ENCODE measurements around the gene TTYH2.
"Not testable (repeated sequence)": the region's sequence is repeated elsewhere in the genome, so short reads cannot be mapped to it uniquely, and the experiment has no call there.

The TTYH2 gene

GRCh38 chr17:74257311-74257710 lies 43.9 kb downstream of the TTYH2 start:
- TF ChIP-seq CTCF (conservative IDR thresholded peaks at IDR 0.05) (no peak), ZFX (IDR thresholded peaks at IDR 0.05) (no peak)
- H3K27ac ChIP-seq = no peak overlapping the region

- no peak for TF ChIP-seq CTCF (conservative IDR thresholded peaks at IDR 0.05)
- no peak for TF ChIP-seq ZFX (IDR thresholded peaks at IDR 0.05)
- no peak overlapping the region for H3K27ac ChIP-seq
Observed at GRCh38 chr17:74259667-74260524, 46.5 kb downstream of the TTYH2 start.

- TF ChIP-seq ZFX (IDR thresholded peaks at IDR 0.05) (no peak), CTCF (conservative IDR thresholded peaks at IDR 0.05) (no peak)
- H3K27ac ChIP-seq = no peak overlapping the region
Observed at GRCh38 chr17:74260525-74260850, 47.1 kb downstream of the TTYH2 start.

- TF ChIP-seq CTCF (conservative IDR thresholded peaks at IDR 0.05) = no peak
- no peak for TF ChIP-seq ZFX (IDR thresholded peaks at IDR 0.05)
- H3K27ac ChIP-seq = no peak overlapping the region
Observed at GRCh38 chr17:74262601-74263000, 49.2 kb downstream of the TTYH2 start.

GRCh38 chr17:74267054-74267453 lies 53.7 kb downstream of the TTYH2 start:
- not testable (repeated sequence) for H3K27ac ChIP-seq

- TF ChIP-seq ZFX (IDR thresholded peaks at IDR 0.05) (no peak), CTCF (conservative IDR thresholded peaks at IDR 0.05) (no peak)
- H3K27ac ChIP-seq = no peak overlapping the region
Observed at GRCh38 chr17:74267579-74267978, 54.2 kb downstream of the TTYH2 start.

GRCh38 chr17:74267987-74268499 lies 54.7 kb downstream of the TTYH2 start:
- no peak overlapping the region for H3K27ac ChIP-seq
- TF ChIP-seq ZFX (IDR thresholded peaks at IDR 0.05) (no peak), CTCF (conservative IDR thresholded peaks at IDR 0.05) (no peak)

GRCh38 chr17:74268558-74268957 lies 55.2 kb downstream of the TTYH2 start:
- H3K27ac ChIP-seq = no peak overlapping the region
- TF ChIP-seq ZFX (IDR thresholded peaks at IDR 0.05) (no peak), CTCF (conservative IDR thresholded peaks at IDR 0.05) (no peak)

All from C4-2B (cell line).